Activated CD8-positive, alpha-beta T cell treated with anti-CD3 and anti-CD28 coated beads for 36 hours (primary cell): ENCODE data around the gene GPR157. TPM values are rescaled to one million over a fixed set of nuclear protein-coding genes. Genes with fewer than 3 reads are reported as not detected.

ENCODE experiments used
- ATAC-seq: fragments of 200-7000 bp; cut with Tn5 transposase; one replicate; pipeline ENCODE4 v1.10.0; 2021; ENCODE audit warnings: mild to moderate bottlenecking, moderate library complexity
- CTCF ChIA-PET: fragments of 350-600 bp; sonication (Branson Sonifier 250); formaldehyde crosslinking; loops from one replicate; lab custom pipeline; 2021; ENCODE audit warnings: antibody characterized with exemption; lab: Charles Lee
- POLR2A ChIA-PET: fragments of 350-600 bp; sonication (Branson Sonifier 250); formaldehyde crosslinking; loops from one replicate; lab custom pipeline; 2021; ENCODE audit warnings: antibody characterized with exemption; lab: Charles Lee
- DNase-seq: peaks from one replicate; pipeline ENCODE4 v3.0.0-alpha.2; 2020
- H3K27ac Mint-ChIP-seq: one replicate; pipeline ENCODE4 v1.8.0; 2021; ENCODE audit warnings: mild to moderate bottlenecking, mixed read lengths
- H3K27me3 Mint-ChIP-seq: one replicate; pipeline ENCODE4 v1.8.0; 2021; ENCODE audit warnings: mixed read lengths
- H3K36me3 Mint-ChIP-seq: one replicate; pipeline ENCODE4 v1.8.0; 2021; ENCODE audit warnings: low read depth, mixed read lengths
- H3K4me1 Mint-ChIP-seq: one replicate; pipeline ENCODE4 v1.8.0; 2021; ENCODE audit warnings: low read depth, mixed read lengths
- H3K4me3 Mint-ChIP-seq: one replicate; pipeline ENCODE4 v1.8.0; 2021; ENCODE audit warnings: mild to moderate bottlenecking, moderate library complexity, mixed read lengths
- H3K9me3 Mint-ChIP-seq: one replicate; pipeline ENCODE4 v1.8.0; 2021; ENCODE audit warnings: mixed read lengths
- intact Hi-C: fragments of 100-400 bp; cut with micrococcal nuclease; formaldehyde crosslinking; loops from one replicate; pipeline ENCODE4 v1.10.0; 2022
- total RNA-seq, 2 experiments: library from RNA; stranded (reverse); gene quantifications; one replicate each; pipeline ENCODE4 v1.2.3, GENCODE V29; 2021
- TF ChIP-seq, protein P1 (sequence below): fragments of 200-600 bp; IDR thresholded peaks from one replicate; pipeline ENCODE4 v1.8.0; 2022; ENCODE audit warnings: antibody characterized with exemption, mild to moderate bottlenecking

The GPR157 gene
- total RNA-seq, 2 experiments from 2014 or later: 3.4 to 4.7 TPM

DNA sequence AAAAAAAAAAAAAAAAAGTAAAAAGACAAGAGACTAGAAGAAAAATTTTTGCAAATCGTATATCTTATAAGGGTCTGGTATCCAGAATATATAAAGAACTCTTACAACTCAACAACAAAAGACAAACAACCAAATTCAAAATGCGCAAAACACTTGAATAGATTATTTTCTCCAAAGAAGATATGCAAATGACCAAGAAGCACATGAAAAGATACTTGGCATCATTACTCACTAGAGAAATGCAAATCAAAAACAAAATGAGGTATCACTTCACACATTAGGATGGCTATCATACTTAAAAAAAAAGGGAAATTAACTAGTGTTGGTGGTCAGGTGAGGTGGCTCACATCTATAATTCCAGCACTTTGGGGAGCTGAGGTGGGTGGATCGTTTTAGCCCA lies 47.4 kb downstream of the GPR157 start:
- Mint-ChIP-seq H3K27me3 (peaks cover 15% of the 10 kb centered on the region), H3K36me3 (no peaks in the 10 kb centered on the region), H3K27ac (no peak overlapping the region), H3K4me1 (peaks cover 17% of the 10 kb centered on the region), H3K4me3 (no peak overlapping the region), H3K9me3 (no peaks in the 10 kb centered on the region)
- DNase-seq (no peak), ATAC-seq (no peak)
- ChIA-PET CTCF (interaction anchor here (1.2 to 1.9 kb wide), 3 partner anchors 23 to 60 kb away, joined by 3 to 6 read pairs (median 3); no protein-coding TSS in a partner anchor), POLR2A (no interaction called here)
- intact Hi-C loops: no loop called here
- TF ChIP-seq, protein P1, sequence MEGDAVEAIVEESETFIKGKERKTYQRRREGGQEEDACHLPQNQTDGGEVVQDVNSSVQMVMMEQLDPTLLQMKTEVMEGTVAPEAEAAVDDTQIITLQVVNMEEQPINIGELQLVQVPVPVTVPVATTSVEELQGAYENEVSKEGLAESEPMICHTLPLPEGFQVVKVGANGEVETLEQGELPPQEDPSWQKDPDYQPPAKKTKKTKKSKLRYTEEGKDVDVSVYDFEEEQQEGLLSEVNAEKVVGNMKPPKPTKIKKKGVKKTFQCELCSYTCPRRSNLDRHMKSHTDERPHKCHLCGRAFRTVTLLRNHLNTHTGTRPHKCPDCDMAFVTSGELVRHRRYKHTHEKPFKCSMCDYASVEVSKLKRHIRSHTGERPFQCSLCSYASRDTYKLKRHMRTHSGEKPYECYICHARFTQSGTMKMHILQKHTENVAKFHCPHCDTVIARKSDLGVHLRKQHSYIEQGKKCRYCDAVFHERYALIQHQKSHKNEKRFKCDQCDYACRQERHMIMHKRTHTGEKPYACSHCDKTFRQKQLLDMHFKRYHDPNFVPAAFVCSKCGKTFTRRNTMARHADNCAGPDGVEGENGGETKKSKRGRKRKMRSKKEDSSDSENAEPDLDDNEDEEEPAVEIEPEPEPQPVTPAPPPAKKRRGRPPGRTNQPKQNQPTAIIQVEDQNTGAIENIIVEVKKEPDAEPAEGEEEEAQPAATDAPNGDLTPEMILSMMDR: no peak

DNA sequence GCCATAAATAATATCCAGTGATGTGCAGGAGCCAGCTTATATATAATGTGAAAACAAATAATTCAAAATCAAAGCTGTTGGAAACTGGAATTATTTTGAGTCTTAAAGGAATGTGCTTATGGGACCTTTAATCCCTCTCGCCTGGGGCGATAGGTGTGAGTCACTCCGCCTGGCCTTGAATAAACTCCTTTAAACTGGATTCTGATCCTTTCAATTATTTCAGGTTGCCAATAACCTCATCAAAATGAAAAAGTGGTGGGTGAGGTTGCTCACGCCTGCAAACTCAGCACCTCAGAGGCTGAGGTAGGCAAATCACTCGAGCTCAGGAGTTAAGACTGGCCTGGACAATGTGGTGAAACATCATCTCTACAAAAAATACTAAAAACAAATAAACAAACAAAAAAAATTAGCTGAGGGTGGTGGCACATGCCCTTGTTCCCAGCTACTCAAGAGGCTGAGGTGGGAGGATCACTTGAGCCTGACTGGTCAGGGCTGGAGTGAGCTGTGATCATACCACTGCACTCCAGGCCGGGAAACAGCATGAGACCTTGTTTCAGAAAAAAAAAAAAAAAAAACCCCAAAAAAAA lies 48.1 kb downstream of the GPR157 start:
- Mint-ChIP-seq H3K9me3 (no peaks in the 10 kb centered on the region), H3K27ac (no peak overlapping the region), H3K36me3 (no peaks in the 10 kb centered on the region), H3K27me3 (peaks cover 20% of the 10 kb centered on the region), H3K4me3 (no peak overlapping the region), H3K4me1 (peaks cover 17% of the 10 kb centered on the region)
- no peak for DNase-seq
- ChIA-PET CTCF (interaction anchor here (1.2 to 1.9 kb wide), 3 partner anchors 22 to 61 kb away, joined by 3 to 6 read pairs (median 3); no protein-coding TSS in a partner anchor), POLR2A (interaction anchor here (0.6 kb wide), 1 partner anchor 482 kb away, joined by 3 read pairs; no protein-coding TSS in a partner anchor)
- ATAC-seq: no peak
- TF ChIP-seq, protein P1: no peak
- intact Hi-C loops: no loop called here

DNA sequence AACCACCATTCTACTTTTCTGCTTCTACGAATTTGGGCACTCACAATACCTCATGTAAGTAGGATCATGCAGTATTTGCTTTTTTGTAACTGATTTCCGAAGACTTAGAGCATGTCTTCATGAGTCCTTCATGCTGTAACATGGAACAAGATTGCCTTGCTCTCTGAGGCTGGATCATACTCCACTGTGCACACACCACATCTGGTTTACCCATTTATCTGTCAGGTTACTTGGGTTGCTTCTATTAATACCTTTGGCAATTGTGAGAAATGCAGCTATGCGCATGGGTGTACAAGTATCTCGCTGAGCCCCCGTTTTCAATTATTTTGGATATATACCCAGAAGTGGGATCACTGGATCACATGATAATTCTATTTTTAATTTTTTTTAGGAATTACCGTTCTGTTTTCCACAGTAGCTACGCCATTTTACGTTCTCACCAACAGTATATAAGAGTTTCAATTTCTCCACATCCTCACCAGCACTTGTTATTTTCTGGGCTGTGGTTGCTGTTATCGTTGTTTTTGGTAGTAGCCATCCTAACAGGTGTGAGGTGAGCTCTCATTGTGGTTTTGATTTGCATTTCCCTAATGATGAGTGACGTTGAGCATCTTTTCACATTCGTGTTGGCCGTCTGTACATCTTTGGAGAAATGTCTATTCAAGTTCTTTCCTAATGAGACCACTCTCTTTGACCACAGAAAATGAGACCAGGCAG lies 48.8 kb downstream of the GPR157 start:
- intact Hi-C loops: no loop called here
- POLR2A ChIA-PET: interaction anchor here (0.6 kb wide), 1 partner anchor 483 kb away, joined by 3 read pairs; no protein-coding TSS in a partner anchor

DNA sequence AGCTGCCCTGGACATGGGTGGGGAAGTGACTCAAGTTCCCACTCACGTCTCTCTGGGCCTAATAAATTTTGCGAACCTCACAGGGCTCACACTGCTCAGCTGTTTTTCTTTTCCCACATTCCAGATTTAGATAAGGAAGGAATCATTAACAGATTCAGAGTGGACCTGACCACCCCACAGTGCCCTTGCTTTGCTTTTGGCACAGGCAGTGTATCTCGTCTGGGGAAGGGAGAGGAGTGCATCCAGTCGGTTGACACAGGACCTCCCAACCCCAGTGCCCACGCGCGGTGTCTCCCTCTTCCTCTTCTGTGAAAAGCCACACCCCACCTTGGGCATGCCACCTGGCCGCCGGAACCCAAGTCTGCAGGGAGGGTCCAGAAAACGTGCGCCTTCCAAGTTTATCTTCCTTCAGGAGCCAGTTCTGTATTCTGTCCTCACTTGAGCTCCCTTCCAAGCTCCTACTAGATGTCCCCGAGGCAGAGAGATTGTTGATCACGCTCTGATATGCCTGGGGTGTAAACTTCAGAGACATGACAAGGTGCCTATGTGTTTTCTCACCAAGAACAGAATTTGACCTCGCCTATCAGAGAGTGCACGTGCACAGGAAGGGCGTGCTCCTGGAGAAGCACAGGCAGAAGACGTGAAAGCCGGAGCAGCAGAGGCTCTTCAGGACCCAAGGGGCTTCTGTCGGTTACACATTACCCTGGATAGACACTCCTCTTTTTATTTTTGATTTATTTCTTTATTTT lies 50.0 kb downstream of the GPR157 start:
- Mint-ChIP-seq H3K4me3 (no peak overlapping the region), H3K27ac (no peak overlapping the region), H3K36me3 (no peaks in the 10 kb centered on the region), H3K4me1 (peaks cover 17% of the 10 kb centered on the region), H3K9me3 (no peaks in the 10 kb centered on the region), H3K27me3 (peaks cover 30% of the 10 kb centered on the region)
- TF ChIP-seq, protein P1: no peak
- ChIA-PET POLR2A (no interaction called here), CTCF (interaction anchor here (0.9 kb wide), 1 partner anchor 74 kb away, joined by 3 read pairs; no protein-coding TSS in a partner anchor)
- ATAC-seq (no peak), DNase-seq (no peak)
- intact Hi-C loops: no loop called here

More for the DNA sequence above, 48.8 kb downstream of the GPR157 start:
- ATAC-seq: no peak
- Mint-ChIP-seq H3K4me3 (no peak overlapping the region), H3K27me3 (peaks cover 24% of the 10 kb centered on the region), H3K36me3 (no peaks in the 10 kb centered on the region), H3K9me3 (no peaks in the 10 kb centered on the region), H3K4me1 (peaks cover 17% of the 10 kb centered on the region), H3K27ac (no peak overlapping the region)
- no peak for DNase-seq
- TF ChIP-seq, protein P1: no peak
- CTCF ChIA-PET: interaction anchor here (1.3 to 1.9 kb wide), 2 partner anchors 30 to 62 kb away, joined by 3 to 6 read pairs; no protein-coding TSS in a partner anchor
